ENCODE data around the gene PAPOLA. TPM values are rescaled to one million over a fixed set of nuclear protein-coding genes. Genes with fewer than 3 reads are reported as not detected.

The PAPOLA gene
- total and polyA plus RNA-seq, 4 experiments from 2014 or later: 74.3 to 244 (median 157) TPM

- peaks cover 0 to 3% (median 0%) of the 10 kb centered on the region in 4 donors for H3K4me1 Mint-ChIP-seq
- Histone ChIP-seq H3K27me3 (ENCODE audit: insufficient read depth, low read length) (no peaks in the 10 kb centered on the region), H3K27ac (ENCODE audit: low read depth, low read length) (no peak overlapping the region), H3K36me3 (ENCODE audit: insufficient read depth, low read length) (no peaks in the 10 kb centered on the region), H3K4me3 (ENCODE audit: low read length in 2 of 2) (no peak overlapping the region), H3K9me3 (ENCODE audit: control insufficient read depth in 1 of 2, low read length in 2 of 2) (no peaks in the 10 kb centered on the region), H3K4me1 (ENCODE audit: insufficient read depth, low read length) (no peaks in the 10 kb centered on the region)
- H3K27ac Mint-ChIP-seq: no peak overlapping the region
- DNase-seq: no peak
- intact Hi-C loops (cut with micrococcal nuclease): no loop called here
- POLR2A ChIA-PET (ENCODE audit: partially characterized antibody): no interaction called here
- H3K4me3 Mint-ChIP-seq: no peak overlapping the region
- peaks cover 0 to 3% (median 0%) of the 10 kb centered on the region in 8 donors for H3K9me3 Mint-ChIP-seq
- H3K27me3 Mint-ChIP-seq: peaks cover 9 to 18% of the 10 kb centered on the region in 2 donors
- CTCF ChIA-PET (ENCODE audit: partially characterized antibody): no interaction called here
- H3K36me3 Mint-ChIP-seq: no peaks in the 10 kb centered on the region
Observed at GRCh38 chr14:96486705-96487104, 15.5 kb upstream of the PAPOLA start.

GRCh38 chr14:96489327-96489726 lies 12.9 kb upstream of the PAPOLA start:
- Mint-ChIP-seq H3K27ac (no peak overlapping the region), H3K9me3 (peaks cover 0 to 2% (median 0%) of the 10 kb centered on the region in 8 donors), H3K4me3 (no peak overlapping the region), H3K27me3 (peaks cover 10 to 17% of the 10 kb centered on the region in 2 donors), H3K4me1 (peaks cover 0 to under 1% (median 0%) of the 10 kb centered on the region in 4 donors), H3K36me3 (no peaks in the 10 kb centered on the region)
- intact Hi-C loops (cut with micrococcal nuclease): no loop called here
- ChIA-PET CTCF (ENCODE audit: partially characterized antibody) (no interaction called here), POLR2A (ENCODE audit: partially characterized antibody) (no interaction called here)
- Histone ChIP-seq H3K27ac (ENCODE audit: low read depth, low read length) (no peak overlapping the region), H3K27me3 (ENCODE audit: insufficient read depth, low read length) (peaks cover 3% of the 10 kb centered on the region), H3K4me1 (ENCODE audit: insufficient read depth, low read length) (no peaks in the 10 kb centered on the region), H3K9me3 (ENCODE audit: control insufficient read depth in 1 of 2, low read length in 2 of 2) (no peaks in the 10 kb centered on the region), H3K4me3 (ENCODE audit: low read length in 2 of 2) (no peak overlapping the region), H3K36me3 (ENCODE audit: insufficient read depth, low read length) (no peaks in the 10 kb centered on the region)
- no peak for DNase-seq

GRCh38 chr14:96493178-96493577 lies 9.0 kb upstream of the PAPOLA start:
- peaks cover 0 to 2% (median 0%) of the 10 kb centered on the region in 8 donors for H3K9me3 Mint-ChIP-seq
- ChIA-PET CTCF (ENCODE audit: partially characterized antibody) (no interaction called here), POLR2A (ENCODE audit: partially characterized antibody) (no interaction called here)
- no peaks in the 10 kb centered on the region for H3K36me3 Mint-ChIP-seq
- DNase-seq: no peak
- Histone ChIP-seq H3K4me3 (ENCODE audit: low read length in 2 of 2) (no peak overlapping the region), H3K4me1 (ENCODE audit: insufficient read depth, low read length) (no peaks in the 10 kb centered on the region), H3K27me3 (ENCODE audit: insufficient read depth, low read length) (peaks cover 3% of the 10 kb centered on the region), H3K36me3 (ENCODE audit: insufficient read depth, low read length) (no peaks in the 10 kb centered on the region), H3K27ac (ENCODE audit: low read depth, low read length) (no peak overlapping the region), H3K9me3 (ENCODE audit: control insufficient read depth in 1 of 2, low read length in 2 of 2) (no peaks in the 10 kb centered on the region)
- H3K4me1 Mint-ChIP-seq: no peaks in the 10 kb centered on the region
- H3K27me3 Mint-ChIP-seq: peaks cover 21 to 25% of the 10 kb centered on the region in 2 donors
- H3K27ac Mint-ChIP-seq: no peak overlapping the region
- intact Hi-C loops (cut with micrococcal nuclease): no loop called here
- no peak overlapping the region for H3K4me3 Mint-ChIP-seq

DNA sequence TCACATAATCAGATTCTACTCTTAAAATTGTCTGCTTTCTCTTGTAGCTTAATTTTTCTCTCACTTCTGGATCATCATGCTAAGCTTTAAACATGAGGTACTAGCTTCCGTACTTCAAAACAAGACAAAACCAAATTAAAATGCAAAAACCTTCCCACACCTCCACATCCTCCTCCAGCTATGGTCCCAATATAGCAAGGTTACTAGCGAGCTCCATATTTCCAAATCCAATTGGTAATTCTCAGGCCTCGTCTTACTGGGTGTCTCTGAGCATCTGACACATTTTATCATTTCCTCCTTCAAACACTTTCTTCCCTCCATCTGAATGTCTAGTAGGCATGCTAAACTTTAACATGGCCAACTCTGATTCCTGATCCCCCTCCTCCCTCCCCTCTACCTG lies 7.9 kb upstream of the PAPOLA start:
- Mint-ChIP-seq H3K9me3 (peaks cover 0 to 2% (median 0%) of the 10 kb centered on the region in 8 donors), H3K4me1 (no peaks in the 10 kb centered on the region), H3K27ac (no peak overlapping the region), H3K4me3 (peak overlapping the region in 1 of 8 donors; percentile 1), H3K36me3 (no peaks in the 10 kb centered on the region), H3K27me3 (peaks cover 23 to 25% of the 10 kb centered on the region in 2 donors)
- no peaks in the 10 kb centered on the region for H3K36me3 ChIP-seq (ENCODE audit: insufficient read depth, low read length)
- DNase-seq: no peak
- POLR2A ChIA-PET (ENCODE audit: partially characterized antibody): no interaction called here
- no peaks in the 10 kb centered on the region for H3K9me3 ChIP-seq (ENCODE audit: control insufficient read depth in 1 of 2, low read length in 2 of 2)
- H3K27ac ChIP-seq (ENCODE audit: low read depth, low read length): no peak overlapping the region
- no peak overlapping the region for H3K4me3 ChIP-seq (ENCODE audit: low read length in 2 of 2)
- CTCF ChIA-PET (ENCODE audit: partially characterized antibody): no interaction called here
- H3K4me1 ChIP-seq (ENCODE audit: insufficient read depth, low read length): no peaks in the 10 kb centered on the region
- intact Hi-C loops (cut with micrococcal nuclease): no loop called here
- H3K27me3 ChIP-seq (ENCODE audit: insufficient read depth, low read length): peaks cover 3% of the 10 kb centered on the region

GRCh38 chr14:96497087-96497486 lies 5.1 kb upstream of the PAPOLA start:
- Mint-ChIP-seq H3K4me1 (peaks cover 2 to 11% (median 6%) of the 10 kb centered on the region in 4 donors), H3K36me3 (peaks cover 0 to 5% of the 10 kb centered on the region in 2 donors), H3K9me3 (peaks cover 0 to 2% (median 0%) of the 10 kb centered on the region in 8 donors), H3K27ac (no peak overlapping the region), H3K4me3 (no peak overlapping the region), H3K27me3 (peaks cover 15 to 23% of the 10 kb centered on the region in 2 donors)
- POLR2A ChIA-PET (ENCODE audit: partially characterized antibody): no interaction called here
- DNase-seq: no peak
- no peak overlapping the region for H3K4me3 ChIP-seq (ENCODE audit: low read length in 2 of 2)
- peaks cover under 1% of the 10 kb centered on the region for H3K27me3 ChIP-seq (ENCODE audit: insufficient read depth, low read length)
- H3K9me3 ChIP-seq (ENCODE audit: control insufficient read depth in 1 of 2, low read length in 2 of 2): no peaks in the 10 kb centered on the region
- peaks cover 7% of the 10 kb centered on the region for H3K4me1 ChIP-seq (ENCODE audit: insufficient read depth, low read length)
- CTCF ChIA-PET (ENCODE audit: partially characterized antibody): no interaction called here
- intact Hi-C loops (cut with micrococcal nuclease): no loop called here
- H3K36me3 ChIP-seq (ENCODE audit: insufficient read depth, low read length): no peaks in the 10 kb centered on the region
- H3K27ac ChIP-seq (ENCODE audit: low read depth, low read length): no peak overlapping the region

GRCh38 chr14:96497586-96497985 lies 4.6 kb upstream of the PAPOLA start:
- H3K4me3 ChIP-seq (ENCODE audit: low read length in 2 of 2): no peak overlapping the region
- peaks cover 7% of the 10 kb centered on the region for H3K4me1 ChIP-seq (ENCODE audit: insufficient read depth, low read length)
- H3K9me3 ChIP-seq (ENCODE audit: control insufficient read depth in 1 of 2, low read length in 2 of 2): no peaks in the 10 kb centered on the region
- intact Hi-C loops (cut with micrococcal nuclease): no loop called here
- H3K4me1 Mint-ChIP-seq: peaks cover 3 to 14% (median 7%) of the 10 kb centered on the region in 4 donors
- H3K27me3 Mint-ChIP-seq: peaks cover 15 to 21% of the 10 kb centered on the region in 2 donors
- H3K27ac Mint-ChIP-seq: no peak overlapping the region
- H3K9me3 Mint-ChIP-seq: peaks cover 0 to 4% (median 0%) of the 10 kb centered on the region in 8 donors
- ChIA-PET CTCF (ENCODE audit: partially characterized antibody) (no interaction called here), POLR2A (ENCODE audit: partially characterized antibody) (no interaction called here)
- no peaks in the 10 kb centered on the region for H3K27me3 ChIP-seq (ENCODE audit: insufficient read depth, low read length)
- no peak overlapping the region for H3K4me3 Mint-ChIP-seq
- no peak overlapping the region for H3K27ac ChIP-seq (ENCODE audit: low read depth, low read length)
- no peak for DNase-seq
- peaks cover 0 to 8% of the 10 kb centered on the region in 2 donors for H3K36me3 Mint-ChIP-seq
- no peaks in the 10 kb centered on the region for H3K36me3 ChIP-seq (ENCODE audit: insufficient read depth, low read length)

DNA sequence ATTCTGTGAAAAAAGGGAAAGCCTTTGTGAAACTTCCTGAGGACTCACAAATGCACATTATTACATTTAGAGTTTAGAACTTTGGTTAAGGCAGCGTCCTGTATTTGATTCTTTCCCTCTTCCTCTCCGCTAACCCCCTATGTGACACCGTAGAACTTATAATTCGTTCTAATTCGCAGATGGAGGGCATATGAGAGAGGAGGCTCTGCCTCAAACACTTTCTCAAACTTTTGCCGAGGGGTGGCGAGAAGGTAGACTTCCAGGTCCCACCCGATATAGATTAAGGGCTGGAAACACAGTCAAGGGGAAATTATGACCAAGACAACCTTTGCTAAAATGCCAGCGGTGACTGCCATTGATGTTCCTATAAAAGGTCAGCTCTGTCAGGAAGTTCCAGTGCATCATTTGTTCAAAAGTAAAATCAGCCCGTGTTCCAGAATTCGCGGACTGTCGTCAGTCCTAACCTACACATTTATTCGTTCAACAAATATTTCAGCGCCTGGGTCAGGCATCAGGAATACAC lies 904 bp upstream of the PAPOLA start:
- H3K9me3 Mint-ChIP-seq: peaks cover 0 to 3% (median 0%) of the 10 kb centered on the region in 8 donors
- peak in 1 of 5 donors; percentile 9 for DNase-seq
- ChIA-PET POLR2A (ENCODE audit: partially characterized antibody) (interaction anchor here (1.2 kb wide), 1 partner anchor 10 kb away, joined by 3 read pairs; no protein-coding TSS in a partner anchor), CTCF (ENCODE audit: partially characterized antibody) (no interaction called here)
- peak overlapping the region; percentile 83 to 88 for H3K4me3 ChIP-seq (ENCODE audit: low read length in 2 of 2)
- H3K9me3 ChIP-seq (ENCODE audit: control insufficient read depth in 1 of 2, low read length in 2 of 2): no peaks in the 10 kb centered on the region
- peak overlapping the region; percentile 95 to 100 (median 98) for H3K27ac Mint-ChIP-seq
- H3K27me3 Mint-ChIP-seq: peaks cover 5 to 6% of the 10 kb centered on the region in 2 donors
- peak overlapping the region; percentile 94 to 99 (median 98) for H3K4me3 Mint-ChIP-seq
- H3K36me3 ChIP-seq (ENCODE audit: insufficient read depth, low read length): no peaks in the 10 kb centered on the region
- peaks cover 0 to 26% of the 10 kb centered on the region in 2 donors for H3K36me3 Mint-ChIP-seq
- H3K4me1 Mint-ChIP-seq: peaks cover 28 to 50% (median 38%) of the 10 kb centered on the region in 4 donors
- intact Hi-C loops (cut with micrococcal nuclease): no loop called here
- no peaks in the 10 kb centered on the region for H3K27me3 ChIP-seq (ENCODE audit: insufficient read depth, low read length)
- H3K27ac ChIP-seq (ENCODE audit: low read depth, low read length): peak overlapping the region; percentile 94
- peaks cover 38% of the 10 kb centered on the region for H3K4me1 ChIP-seq (ENCODE audit: insufficient read depth, low read length)
